Effector memory CD8-positive, alpha-beta T cell (primary cell): ENCODE data around the gene MTR.

Experiments used
- ATAC-seq: fragments of 150-1000 bp; cut with Tn5 transposase; replicated peaks from 2 replicates; pipeline ENCODE4 v1.10.0; 2021; ENCODE audit warnings: mild to moderate bottlenecking, moderate library complexity
- DNase-seq, 3 experiments: peaks; one replicate each; pipeline ENCODE4 v3.0.0; 2021
- H3K27ac Mint-ChIP-seq, 2 donors: one replicate each; pipeline ENCODE4 v1.8.0; 2022; ENCODE audit warnings: mild to moderate bottlenecking in 2 of 2, mixed read lengths in 2 of 2, moderate library complexity in 2 of 2
- H3K27me3 Mint-ChIP-seq, 2 donors: one replicate each; pipeline ENCODE4 v1.8.0; 2022; ENCODE audit warnings: mixed read lengths in 2 of 2
- H3K36me3 Mint-ChIP-seq: one replicate; pipeline ENCODE4 v1.8.0; 2022; ENCODE audit warnings: mild to moderate bottlenecking, moderate library complexity, mixed read lengths; ENCODE audit not compliant: insufficient read depth
- H3K4me1 Mint-ChIP-seq, 2 donors: one replicate each; pipeline ENCODE4 v1.8.0; 2022; ENCODE audit warnings: low read depth in 2 of 2, mixed read lengths in 2 of 2
- H3K4me3 Mint-ChIP-seq, 2 donors: one replicate each; pipeline ENCODE4 v1.8.0; 2022; ENCODE audit warnings: mild to moderate bottlenecking in 2 of 2, mixed read lengths in 2 of 2, moderate library complexity in 2 of 2
- H3K9me3 Mint-ChIP-seq, 2 donors: one replicate each; pipeline ENCODE4 v1.8.0; 2022; ENCODE audit warnings: mixed read lengths in 2 of 2

MTR gene

DNA sequence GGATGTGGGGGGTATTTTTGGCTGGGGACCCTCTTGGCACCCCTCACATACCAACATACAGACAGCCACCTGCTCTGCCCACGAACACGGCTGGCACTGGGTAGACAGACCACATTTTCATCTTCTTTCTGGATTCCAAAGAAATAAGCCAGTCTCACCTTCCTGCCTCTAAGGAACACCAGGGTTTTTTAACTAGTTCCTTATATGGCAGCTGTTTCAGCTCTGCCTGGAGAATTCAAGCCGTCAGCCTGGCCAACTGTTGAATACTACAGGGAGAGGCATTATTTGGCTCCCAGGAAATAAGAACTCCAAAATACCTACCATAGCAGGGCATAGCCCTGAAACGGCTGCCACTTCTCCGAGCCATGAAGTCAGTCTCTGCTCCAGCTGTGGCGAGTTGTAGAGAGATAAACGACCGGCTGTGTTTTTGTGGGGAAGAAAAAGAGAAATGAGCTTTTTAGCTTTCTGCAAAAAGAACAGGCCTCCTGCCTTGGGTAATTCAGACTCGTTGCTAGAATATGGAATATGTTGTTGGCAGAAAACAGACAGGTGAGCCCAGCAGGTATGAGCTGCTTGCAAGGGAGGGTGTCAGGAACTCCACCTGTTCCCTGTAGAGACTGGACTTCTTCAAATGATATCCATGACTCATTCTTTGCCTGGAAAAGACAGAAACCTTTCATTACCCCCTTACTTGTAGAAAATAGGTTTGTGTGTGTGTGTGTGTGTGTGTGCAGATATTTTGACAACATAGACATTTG is 157.3 kb downstream of the MTR start:
- Mint-ChIP-seq H3K4me1 (no peaks in the 10 kb centered on the region), H3K4me3 (no peak overlapping the region), H3K9me3 (no peaks in the 10 kb centered on the region), H3K27ac (no peak overlapping the region), H3K27me3 (peaks cover 13 to 40% of the 10 kb centered on the region in 2 donors), H3K36me3 (no peaks in the 10 kb centered on the region)
- DNase-seq: no peak
- ATAC-seq: no peak

DNA sequence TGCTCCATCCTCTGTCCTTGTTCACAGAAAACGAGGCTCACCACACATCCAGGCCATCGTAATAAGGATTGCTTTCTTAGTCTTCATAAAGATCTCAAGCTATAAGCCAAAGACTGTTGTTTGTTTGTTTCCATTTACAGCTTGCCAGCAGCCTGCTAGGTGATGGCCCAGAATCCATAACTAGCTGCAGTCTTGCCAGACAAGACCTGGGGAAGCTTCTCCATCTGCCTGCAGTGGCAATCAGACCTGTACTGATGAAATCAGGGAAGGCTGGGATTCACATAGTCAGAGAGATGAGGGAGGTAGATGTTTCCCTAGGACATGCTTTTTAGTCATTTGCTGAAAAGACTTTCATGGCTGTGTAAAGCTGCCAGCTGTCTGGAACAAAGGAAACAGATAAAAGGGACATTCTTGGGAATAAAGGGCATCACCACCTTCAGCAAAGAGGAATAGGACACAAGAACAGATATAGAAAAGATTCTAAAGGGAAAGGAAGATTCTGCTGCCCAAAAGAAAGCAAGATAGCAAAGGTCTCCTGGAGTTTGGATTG is 158.1 kb downstream of the MTR start:
- DNase-seq (no peak), ATAC-seq (no peak)
- H3K9me3 Mint-ChIP-seq: no peaks in the 10 kb centered on the region
- peaks cover 7 to 40% of the 10 kb centered on the region in 2 donors for H3K27me3 Mint-ChIP-seq
- no peaks in the 10 kb centered on the region for H3K36me3 Mint-ChIP-seq
- no peak overlapping the region for H3K27ac Mint-ChIP-seq
- H3K4me1 Mint-ChIP-seq: no peaks in the 10 kb centered on the region
- no peak overlapping the region for H3K4me3 Mint-ChIP-seq
